Left hindlimb (tissue), 1 donor: ENCODE results near the gene ITK.
A peak's percentile ranks its signal among the peaks of the same experiment; 100 is the strongest.

Source experiments
- DNase-seq: peaks from one replicate; pipeline ENCODE4 v3.0.0-alpha.2; 2018

The ITK gene

DNA sequence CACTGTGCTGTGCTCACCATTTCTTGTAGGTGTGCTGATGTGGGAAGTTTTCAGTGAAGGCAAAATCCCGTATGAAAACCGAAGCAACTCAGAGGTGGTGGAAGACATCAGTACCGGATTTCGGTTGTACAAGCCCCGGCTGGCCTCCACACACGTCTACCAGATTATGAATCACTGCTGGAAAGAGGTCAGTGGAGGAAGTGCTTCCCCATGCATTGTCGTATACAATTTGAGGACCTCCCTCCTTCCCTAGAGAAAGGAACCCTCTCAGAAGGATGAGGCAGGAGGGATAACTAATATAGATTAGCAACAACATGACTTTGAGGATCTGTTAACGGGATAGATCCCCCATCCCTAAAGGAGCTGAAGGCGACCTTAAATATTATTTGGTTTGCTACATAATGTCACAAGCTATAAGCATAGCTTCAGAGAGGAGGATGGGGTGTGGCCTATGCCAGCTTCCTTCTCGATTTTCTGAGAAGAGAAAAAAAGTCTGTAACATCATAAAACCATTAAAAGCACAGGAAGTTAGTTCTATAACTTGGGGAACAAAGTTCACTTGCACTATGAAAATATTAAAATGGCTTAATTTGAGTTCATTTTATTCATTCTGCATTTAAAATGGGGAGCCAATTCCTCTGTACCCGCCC is 68.3 kb downstream of the ITK start:
- DNase-seq: no peak

DNA sequence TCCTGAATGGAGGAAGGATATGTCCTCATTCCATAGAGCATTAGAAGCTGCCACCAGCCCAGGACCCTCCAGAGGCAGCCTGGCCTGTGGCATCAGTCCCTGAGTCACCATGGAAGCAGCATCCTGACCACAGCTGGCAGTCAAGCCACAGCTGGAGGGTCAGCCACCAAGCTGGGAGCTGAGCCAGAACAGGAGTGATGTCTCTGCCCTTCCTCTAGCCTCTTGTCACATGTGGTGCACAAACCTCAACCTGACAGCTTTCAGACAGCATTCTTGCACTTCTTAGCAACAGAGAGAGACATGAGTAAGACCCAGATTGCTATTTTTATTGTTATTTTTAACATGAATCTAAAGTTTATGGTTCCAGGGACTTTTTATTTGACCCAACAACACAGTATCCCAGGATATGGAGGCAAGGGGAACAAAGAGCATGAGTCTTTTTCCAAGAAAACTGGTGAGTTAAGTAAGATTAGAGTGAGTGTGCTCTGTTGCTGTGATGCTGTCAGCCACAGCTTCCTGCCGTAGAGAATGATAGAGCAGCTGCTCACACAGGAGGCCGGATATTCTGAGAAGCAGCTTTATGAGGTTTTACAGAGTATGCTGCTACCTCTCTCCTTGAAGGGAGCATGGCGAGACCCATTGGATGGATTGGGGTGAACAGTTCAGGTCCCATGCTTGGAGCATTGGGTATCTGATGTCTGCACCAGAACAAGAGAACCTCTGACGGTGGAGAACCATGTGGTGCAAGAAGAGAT is 72.2 kb downstream of the ITK start:
- DNase-seq: no peak

DNA sequence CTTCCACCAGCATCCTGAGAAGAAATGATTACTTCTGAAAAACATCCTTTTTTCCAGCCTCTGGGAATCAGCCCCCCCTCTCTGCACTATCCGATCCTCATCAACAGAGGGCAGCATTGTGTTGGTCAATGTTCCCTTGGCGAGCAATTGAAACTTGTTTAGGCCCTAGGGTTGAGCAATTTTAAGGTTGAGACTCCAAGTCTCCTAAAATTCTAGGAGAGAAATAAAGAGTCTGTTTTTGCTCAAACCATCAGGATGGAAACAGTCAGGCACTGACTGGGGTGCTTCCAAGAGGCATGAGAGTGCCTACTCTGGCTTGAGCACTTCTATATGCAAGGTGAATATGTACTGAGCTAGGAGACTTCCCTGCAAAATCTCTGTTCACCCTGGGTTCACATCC is 72.9 kb downstream of the ITK start:
- DNase-seq: no peak

DNA sequence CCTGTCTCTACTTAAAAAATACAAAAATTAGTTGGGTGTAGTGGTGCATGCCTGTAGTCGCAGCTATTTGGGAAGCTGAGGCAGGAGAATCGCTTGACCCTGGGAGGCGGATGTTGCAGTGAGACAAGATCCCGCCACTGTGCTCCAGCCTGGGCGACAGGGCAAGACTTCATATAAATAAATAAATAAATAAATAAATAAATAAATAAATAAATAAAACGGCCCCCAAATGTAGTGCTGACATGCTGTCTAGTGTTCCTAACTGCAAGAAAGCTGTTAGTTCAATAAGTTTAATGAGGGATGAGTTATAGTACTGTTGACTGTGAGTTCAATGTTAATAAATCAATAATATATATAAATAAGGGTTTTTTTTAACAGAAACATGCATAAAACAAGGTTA is 77.8 kb downstream of the ITK start:
- no peak for DNase-seq

DNA sequence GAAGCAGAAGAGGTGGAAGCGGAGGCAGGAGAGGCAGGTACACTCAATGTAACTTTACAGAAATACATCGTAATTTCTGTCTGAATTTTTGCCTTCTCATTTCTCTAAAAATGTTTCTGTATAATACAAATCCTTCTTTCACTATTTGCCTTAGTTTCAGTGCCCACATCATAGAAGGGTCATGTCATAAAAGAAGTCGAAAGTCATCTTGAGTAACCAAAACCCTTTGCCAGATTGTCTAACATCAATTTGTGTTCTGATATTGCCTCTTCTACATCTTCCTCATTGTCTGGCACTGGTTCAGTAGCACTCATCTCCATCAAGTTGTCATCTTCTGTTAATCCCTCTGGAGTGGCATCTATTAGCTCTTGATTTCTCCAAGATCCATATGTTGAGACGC is 79.1 kb downstream of the ITK start:
- no peak for DNase-seq

DNA sequence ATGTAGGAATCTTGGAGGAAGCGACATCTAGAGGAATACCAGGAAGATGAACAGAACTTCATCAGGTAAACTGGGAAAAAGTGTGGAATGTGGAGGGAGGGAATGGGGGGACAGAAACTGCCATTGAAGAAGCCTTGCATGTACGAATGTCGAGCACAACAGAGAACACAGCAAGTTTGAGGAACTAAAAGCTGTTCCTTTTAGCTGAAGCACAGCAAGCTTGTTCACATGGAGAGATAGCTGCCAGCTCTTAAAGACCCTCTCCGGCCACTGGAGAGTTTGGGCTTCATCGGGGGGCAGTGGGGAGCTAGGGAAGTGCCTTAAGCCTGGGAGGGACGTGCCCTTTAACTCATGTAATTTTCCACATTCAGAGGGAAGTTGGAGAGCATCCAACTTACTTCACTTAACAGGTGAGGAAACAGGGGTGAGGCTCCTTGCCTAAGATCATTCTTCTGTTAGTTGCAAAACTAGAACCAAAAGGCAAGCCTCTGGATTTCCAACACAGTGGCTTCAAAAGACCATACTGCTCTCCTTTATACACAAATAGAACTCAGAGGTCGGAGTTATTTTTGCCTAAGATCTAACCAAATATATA is 83.0 kb downstream of the ITK start:
- DNase-seq: no peak

DNA sequence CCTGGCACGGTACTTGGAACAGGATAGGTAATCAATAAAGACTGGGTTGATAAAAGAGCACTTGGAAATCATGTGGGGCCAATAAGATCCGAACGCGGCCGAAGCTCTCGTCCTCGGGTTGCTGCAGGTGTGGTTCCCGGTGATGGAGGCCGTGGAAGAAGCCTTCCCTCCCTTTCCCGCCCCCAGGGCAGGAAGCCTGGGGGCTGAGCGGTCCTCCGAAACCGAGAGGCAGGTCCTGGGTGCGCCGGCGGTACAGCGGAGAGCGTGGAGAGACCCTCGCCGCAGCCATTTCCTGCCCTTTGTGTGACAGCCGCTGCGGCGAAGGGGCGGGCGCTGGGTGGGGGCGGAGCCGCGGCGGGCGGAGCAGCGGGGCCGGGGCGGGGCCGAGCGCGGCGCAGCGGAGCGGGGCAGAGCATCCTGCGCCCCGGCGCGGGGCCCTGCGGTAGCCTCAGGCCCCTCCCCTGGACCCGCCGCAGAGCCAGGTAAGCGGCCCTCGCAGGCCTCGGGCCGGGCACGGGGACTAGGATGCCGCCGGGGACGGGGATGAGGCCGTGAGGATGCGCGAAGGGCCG is 85.2 kb downstream of the ITK start, which contains the start of gene CYFIP2:
Gene CYFIP2, plus strand, starts transcription at position 410 of the 572 bp plus-strand sequence. CDS start 19,239 bp downstream, outside the sequence.
- DNase-seq: peak; percentile 66

DNA sequence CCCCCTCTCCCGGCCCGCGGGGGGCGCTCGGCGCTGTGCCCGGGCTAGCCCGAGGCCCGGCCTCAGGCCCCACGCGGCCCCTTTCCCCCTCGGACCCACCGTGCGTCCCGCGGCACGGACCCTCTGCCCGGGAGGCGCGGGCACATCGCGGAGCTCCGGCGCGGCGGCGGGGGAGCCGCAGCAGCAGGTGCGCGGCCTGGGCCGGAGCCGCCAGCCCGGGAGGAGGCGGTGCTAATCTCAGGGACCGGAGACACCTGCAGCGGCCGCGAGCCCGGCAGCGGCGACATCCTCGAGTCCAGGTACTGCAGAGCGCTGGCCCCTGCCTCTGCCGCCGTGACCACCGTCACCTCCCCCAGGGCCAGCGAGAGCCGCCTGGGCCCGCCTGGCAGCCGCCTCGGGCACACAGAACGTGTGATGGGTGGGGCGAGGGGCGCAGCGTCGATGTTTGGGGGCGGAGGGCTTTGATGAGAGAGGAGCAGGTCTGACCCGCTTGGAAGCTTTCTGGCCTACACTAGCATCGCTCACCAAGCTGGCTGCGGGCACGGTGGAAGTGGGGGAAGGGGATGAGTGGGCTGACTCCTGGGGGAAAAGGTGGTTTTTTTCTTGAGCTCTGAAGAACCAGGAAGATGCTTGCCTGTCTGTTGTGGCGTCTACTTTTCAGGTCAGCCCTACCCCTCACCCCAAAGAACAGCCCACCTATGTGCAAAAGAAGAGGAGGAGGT is 85.8 kb downstream of the ITK start:
- DNase-seq: no peak

DNA sequence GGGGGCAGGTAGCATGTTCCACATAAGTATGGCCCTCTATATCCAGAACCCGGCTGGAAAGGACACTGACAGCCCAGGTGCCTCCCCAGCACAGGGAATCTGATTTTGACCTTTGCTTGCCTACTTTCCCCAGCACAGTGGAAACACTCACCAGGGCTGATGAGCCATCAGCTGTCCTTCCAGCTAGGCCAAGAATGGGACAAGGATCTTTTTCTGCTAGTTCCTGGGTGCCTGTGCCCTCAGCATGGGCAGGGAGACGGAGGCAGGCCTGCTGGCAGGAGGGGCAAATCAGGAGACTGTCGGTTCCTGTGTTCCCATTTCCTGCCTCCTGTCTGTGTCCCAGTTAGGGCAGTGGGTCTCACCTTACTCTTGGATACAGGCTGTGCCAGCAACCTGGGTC is 86.4 kb downstream of the ITK start:
- DNase-seq: no peak

DNA sequence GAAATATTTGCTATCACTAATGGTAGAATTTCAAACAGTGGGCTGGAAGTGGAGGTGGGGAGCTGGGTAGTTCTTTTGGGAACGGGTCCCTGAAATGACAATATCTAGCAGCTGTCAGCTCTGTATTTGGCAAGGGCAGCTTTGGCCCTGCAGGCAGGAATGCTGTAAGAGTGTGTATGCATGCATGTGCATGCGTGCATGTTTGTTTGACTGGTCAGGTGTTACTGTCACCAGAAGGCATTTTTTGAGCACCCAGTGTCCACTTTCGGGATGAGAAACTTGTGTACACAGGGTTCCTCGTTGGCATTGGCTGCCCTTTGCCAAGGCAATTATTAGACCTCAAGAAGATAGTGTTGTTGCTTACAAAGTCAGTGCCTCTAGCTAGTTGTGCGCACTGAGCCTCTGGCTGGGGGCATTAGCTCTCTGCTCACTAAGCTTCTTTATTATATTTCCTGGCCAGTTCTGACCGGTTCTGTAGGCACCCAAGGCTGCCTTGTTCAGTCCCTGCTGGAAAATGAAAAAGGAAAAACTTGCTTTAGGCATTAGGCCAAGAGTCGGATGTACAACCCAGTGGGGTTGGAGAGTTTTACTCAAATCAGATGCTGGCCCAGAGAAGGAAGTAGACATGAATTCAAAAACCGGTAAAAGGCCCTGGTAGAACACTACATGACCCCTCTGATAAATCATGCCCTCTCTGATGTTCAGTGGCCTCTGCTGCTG is 87.3 kb downstream of the ITK start:
- no peak for DNase-seq

DNA sequence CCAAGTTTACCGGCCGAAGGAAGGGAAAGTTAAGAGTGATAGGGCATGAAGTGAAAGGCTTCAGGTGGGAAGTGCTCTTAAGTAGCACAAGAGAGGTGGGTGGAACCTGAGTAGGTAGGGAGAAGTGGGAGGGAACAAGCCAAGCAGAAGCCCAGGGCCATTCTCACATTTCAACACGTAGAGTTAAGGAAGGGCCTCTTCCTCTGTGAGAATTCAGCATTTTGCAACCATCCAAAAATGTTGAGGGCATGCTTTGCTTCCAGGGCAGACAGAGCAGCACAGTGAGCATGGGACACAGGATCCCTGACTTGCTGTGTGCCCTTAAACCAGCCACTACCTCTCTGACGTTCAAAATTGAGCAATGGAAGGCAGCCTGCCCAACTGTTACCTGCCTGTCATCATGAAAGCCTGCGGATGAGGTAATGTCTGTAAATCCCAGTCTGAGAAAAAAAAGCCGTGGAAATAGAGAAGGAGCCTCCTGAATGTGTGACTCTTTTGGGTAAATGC is 88.6 kb downstream of the ITK start:
- no peak for DNase-seq

DNA sequence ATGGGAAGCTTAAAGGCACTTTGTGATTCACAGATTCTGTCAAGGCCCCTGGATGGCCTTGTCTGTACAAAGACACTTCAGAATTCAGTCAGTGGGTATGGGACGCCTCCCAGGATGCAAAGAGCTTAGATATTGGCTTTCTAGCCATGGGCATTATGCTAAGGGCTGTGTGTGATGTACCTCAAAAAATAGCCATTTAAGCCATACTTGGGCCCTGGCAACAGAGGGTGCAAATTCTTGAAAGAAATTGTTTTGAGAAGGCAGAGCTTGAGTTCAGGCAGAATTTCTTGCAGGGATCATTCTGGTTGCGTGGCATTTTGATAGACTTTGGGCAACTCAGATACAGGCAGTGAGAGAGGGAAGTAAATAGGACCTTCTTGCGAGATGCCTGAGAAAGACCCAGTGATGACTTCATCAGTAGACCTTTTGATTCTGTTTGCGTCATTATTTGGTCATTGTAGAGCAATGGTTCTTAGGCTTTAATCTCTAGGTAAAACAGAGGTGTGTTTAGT is 89.2 kb downstream of the ITK start:
- no peak for DNase-seq

DNA sequence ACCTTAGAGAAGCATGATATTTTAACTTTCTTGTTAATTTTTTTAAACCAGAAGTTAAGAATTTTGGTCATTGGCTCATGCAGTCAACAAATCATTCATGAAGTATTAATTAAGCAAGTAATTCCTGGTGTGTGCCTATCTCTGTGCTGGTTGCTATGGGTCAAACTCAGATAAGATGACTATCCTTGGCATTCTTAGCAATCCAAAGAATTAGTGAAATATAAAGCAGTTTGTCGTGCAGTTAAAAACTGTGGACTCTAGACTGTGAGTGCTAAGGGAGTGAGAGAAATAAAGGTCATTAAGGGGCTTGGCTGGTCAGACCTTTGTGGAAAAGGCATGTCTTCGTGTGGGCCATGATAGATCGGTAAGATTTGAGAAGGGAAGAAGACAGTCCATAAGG is 90.1 kb downstream of the ITK start:
- DNase-seq: no peak

DNA sequence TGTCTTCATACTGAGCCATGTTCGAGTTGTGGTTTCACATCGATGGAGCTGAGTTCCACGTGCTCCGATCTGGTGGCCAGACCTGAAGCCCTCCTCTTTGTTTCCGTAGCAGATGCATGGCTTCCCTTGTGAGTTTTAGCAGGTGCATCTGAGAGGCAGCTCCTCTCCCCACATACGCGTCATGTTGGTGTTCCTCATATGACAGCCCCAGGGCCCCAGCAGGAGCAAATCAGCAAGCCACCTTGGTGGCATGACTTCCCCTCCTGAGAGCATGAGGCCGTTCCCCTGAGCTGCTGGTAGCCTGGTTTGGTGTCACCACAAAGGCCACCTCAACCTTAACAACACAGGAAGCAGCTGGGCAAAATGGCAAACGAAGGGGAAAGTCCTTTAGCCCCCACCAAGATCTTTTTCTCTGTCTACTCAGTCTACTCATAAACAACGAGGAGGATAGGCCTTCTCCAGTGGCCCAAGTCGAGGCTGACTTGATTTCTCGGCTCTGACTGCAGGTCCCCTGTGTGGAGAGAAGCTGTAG is 91.2 kb downstream of the ITK start:
- no peak for DNase-seq

DNA sequence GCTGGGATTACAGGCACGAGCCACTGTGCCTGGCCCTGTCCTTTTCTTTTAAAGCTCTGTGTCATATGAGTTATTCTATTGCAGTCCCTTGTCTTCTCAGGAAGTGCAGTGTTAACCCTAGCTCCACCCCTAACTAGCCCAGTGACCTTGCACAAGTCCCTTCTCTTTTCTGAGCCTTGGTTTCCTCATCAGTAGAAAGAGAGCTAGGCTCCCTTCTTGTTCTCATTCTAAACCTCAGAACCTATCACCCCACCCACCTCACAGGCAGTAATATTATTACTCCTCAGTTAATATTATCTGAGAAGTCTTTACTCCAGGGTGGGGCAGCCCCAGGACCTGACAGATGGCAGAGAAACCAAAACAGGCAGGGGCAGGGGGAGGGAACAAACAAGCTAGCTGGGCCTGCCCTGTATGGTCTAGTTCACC is 92.5 kb downstream of the ITK start:
- no peak for DNase-seq

DNA sequence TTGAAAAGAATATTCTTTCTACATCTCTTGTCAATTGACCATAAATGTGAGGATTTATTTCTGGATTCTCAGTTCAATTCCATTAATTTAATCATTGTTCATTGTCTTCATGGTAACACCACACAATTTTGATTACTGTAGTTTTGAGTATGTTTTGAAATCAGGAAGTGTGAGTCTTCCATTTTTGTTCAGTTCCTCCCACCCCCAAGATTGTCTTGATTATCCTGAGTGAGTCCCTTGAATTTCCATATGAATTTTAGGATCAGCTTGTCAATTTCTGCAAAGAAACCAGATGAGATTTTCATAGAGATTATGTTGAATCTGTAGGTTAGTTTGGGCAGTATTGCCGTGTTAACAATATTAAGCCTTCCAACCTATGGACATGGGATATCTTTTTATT is 94.8 kb downstream of the ITK start:
- DNase-seq: no peak

DNA sequence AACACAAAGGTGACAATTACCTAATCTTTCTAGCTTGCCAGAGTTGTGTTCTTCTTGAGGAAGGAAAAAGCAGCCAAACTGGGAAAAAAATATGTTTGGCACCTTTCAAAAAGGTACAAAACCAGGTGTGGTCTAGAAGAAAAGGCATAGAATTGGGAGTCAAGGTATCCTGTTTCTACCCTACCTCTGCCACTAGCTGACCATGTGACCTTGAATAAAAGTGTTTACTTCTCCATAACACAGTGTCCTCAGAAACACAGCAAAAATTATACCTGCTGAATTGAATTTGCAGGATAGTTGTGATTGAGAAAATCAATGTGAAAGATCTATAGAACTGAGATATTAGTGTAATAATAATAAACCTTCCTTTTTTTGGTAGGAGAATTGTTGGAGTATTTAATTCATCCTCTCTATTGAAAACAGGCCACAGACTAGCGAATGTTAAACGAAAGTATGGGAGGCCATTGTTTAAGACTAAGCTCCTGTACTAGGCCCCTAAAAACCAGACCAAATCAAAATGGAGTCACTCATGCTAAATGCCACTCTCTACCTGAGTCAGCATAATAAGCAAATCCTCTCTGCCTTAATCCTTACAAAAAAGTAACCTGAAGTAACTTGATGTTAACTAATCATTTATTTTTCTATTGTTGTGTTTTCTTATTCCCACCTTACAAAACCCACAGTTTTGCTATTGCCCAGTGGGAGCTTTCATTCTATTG is 97.8 kb downstream of the ITK start:
- DNase-seq: no peak

DNA sequence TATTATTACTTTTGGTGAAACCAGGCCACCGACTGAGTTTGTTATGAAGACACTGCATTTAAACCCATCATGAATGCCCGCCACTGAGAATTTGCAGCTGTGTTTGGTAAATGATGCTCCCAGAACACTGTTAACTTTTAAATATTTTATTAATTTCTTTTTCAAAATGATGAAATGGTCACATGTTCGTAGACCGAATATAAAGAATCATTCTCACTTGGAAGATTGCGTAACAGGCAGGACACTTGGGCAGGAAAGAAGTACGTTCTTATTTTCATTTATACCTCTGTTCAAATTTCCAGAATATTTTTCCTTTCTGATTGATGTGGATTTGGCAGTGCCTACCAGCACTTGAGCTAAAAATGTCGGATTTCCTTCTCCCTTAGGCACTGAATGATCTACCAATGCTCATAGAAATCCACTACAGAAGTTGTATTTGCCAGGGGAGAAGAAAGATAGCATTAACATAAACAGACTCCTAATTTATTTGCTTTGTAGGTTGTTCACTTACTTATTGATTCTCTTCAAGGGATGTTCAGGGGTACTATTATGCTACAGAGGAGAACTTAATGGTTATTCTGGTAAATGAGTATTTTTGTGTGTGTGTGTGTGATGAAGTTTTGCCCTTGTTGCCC is 99.1 kb downstream of the ITK start:
- DNase-seq: no peak

DNA sequence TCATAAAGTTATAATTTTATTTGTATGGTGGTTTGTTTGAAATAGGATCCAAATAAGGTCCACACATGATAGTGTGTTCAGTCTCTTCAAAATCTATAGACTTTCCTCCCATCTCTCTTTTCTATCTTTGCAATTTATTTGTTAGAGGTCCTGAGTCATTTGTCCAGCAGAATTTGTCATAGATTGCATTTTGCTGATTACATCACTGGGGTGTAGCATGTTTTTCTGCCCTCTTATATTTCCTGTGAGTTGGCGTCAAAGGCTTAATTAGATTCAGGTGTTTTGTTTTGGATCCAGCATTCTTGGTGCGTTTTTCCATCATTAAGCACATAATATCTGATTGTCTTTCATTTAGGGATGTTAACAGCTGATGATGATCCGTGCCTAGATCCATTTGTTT is 100.3 kb downstream of the ITK start:
- no peak for DNase-seq

DNA sequence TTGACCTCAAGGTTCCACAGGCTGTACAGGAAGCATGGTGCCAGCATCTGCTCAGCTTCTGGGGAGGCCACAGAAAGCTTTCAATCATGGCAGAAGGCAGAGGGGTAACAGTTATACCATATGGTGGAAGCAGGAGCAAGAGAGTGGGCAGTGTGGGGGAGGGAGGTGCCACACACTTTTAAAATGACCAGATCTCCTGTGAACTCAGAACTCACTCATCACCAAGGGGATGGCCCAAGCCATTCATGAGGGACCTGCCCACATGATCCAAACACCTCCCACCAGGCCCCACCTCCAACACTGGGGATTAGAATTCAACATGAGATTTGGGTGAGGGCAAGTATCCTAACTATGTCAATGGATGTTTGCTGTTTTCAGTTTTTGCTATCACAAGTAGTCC is 101.5 kb downstream of the ITK start:
- DNase-seq: no peak

DNA sequence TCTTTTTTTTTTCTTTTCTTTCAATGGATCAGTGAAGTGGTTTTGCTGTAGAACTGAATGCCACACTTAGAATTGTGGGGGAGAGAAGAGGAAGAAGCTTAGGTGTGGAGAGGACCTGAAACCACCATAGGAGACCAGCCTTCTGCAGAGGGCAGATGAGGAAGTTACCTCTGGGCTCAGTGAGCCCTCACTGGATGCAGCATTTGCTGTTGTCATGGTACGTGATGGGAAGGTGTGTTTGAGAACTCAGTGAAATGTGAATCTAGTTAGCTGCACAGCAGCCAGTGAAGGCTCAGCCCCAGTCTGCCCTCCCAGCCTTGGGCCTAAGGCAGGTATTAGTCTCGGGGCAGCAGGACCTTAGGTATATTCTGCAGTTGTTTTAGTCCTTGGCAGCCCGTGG is 102.8 kb downstream of the ITK start:
- no peak for DNase-seq
